ENCODE results near the gene SLC34A3. TPM values are rescaled to one million over a fixed set of nuclear protein-coding genes. Genes with fewer than 3 reads are reported as not detected.

Gene SLC34A3
- total RNA-seq, 1 donor from 2014 or later = not detected

DNA sequence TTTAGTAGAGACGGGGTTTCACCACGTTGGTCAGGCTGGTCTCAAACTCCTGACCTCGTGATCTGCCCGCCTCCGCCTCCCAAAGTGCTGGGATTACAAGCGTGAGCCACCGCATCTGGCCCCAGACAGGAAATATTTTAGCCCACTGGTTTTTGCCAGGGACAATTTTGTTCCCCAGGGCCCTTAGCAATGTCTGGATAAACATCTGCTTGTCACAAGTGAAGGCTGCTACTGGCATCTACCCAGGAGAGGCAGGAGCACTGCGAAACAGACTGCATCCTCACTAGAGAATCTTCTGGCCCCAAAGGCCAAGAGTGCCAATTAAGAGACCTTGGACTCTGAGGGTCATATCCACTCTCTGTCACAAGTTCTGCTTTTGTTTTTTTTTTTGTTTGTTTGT lies 27.7 kb upstream of the SLC34A3 start:
- Mint-ChIP-seq H3K9me3 (no peaks in the 10 kb centered on the region), H3K4me3 (peak overlapping the region; percentile 97), H3K27ac (no peak overlapping the region), H3K27me3 (ENCODE audit: insufficient read depth, low read depth) (peaks cover 15% of the 10 kb centered on the region), H3K4me1 (peaks cover 34% of the 10 kb centered on the region), H3K36me3 (peaks cover 7% of the 10 kb centered on the region)
- Histone ChIP-seq H3K9ac (no peak overlapping the region), H3K27ac (no peak overlapping the region), H3K36me3 (no peaks in the 10 kb centered on the region), H3K79me2 (ENCODE audit: low read depth) (peaks cover 71% of the 10 kb centered on the region), H3F3A (ENCODE audit: low read depth) (peaks cover 34% of the 10 kb centered on the region), H3K9me3 (ENCODE audit: low read depth) (no peaks in the 10 kb centered on the region), H4K20me1 (ENCODE audit: low read depth) (peaks cover 44% of the 10 kb centered on the region), H3K4me3 (no peak overlapping the region), H3K27me3 (peaks cover 7% of the 10 kb centered on the region), H3K4me1 (peaks cover 27% of the 10 kb centered on the region), H2AFZ (replicated peaks) (no peak overlapping the region), H3K4me2 (no peak overlapping the region)
- no peak for DNase-seq (ENCODE audit: low spot score)
- TF ChIP-seq EZH2 (IDR thresholded peaks at IDR 0.05) (no peak), EZH2phosphoT487 (IDR thresholded peaks at IDR 0.05) (no peak), CTCF (IDR thresholded peaks at IDR 0.05) (no peak)

GRCh38 chr9:137204731-137205125 lies 26.0 kb upstream of the SLC34A3 start:
- Histone ChIP-seq H3F3A (ENCODE audit: low read depth) (peaks cover 34% of the 10 kb centered on the region), H3K9me3 (ENCODE audit: low read depth) (no peaks in the 10 kb centered on the region), H3K36me3 (no peaks in the 10 kb centered on the region), H2AFZ (replicated peaks) (no peak overlapping the region), H3K9ac (peak overlapping the region; percentile 97), H3K27ac (no peak overlapping the region), H3K4me2 (peak overlapping the region; percentile 97), H3K4me3 (peak overlapping the region; percentile 100), H3K4me1 (peaks cover 22% of the 10 kb centered on the region), H4K20me1 (ENCODE audit: low read depth) (peaks cover 26% of the 10 kb centered on the region), H3K27me3 (peaks cover 2% of the 10 kb centered on the region), H3K79me2 (ENCODE audit: low read depth) (peaks cover 54% of the 10 kb centered on the region)
- Mint-ChIP-seq H3K4me3 (peak overlapping the region; percentile 97), H3K27ac (no peak overlapping the region), H3K9me3 (no peaks in the 10 kb centered on the region), H3K27me3 (ENCODE audit: insufficient read depth, low read depth) (peaks cover 17% of the 10 kb centered on the region), H3K4me1 (peaks cover 31% of the 10 kb centered on the region), H3K36me3 (peaks cover 11% of the 10 kb centered on the region)
- DNase-seq (ENCODE audit: low spot score) = no peak
- TF ChIP-seq CTCF (IDR thresholded peaks at IDR 0.05) (no peak), EZH2phosphoT487 (IDR thresholded peaks at IDR 0.05) (no peak), EZH2 (IDR thresholded peaks at IDR 0.05) (no peak)

DNA sequence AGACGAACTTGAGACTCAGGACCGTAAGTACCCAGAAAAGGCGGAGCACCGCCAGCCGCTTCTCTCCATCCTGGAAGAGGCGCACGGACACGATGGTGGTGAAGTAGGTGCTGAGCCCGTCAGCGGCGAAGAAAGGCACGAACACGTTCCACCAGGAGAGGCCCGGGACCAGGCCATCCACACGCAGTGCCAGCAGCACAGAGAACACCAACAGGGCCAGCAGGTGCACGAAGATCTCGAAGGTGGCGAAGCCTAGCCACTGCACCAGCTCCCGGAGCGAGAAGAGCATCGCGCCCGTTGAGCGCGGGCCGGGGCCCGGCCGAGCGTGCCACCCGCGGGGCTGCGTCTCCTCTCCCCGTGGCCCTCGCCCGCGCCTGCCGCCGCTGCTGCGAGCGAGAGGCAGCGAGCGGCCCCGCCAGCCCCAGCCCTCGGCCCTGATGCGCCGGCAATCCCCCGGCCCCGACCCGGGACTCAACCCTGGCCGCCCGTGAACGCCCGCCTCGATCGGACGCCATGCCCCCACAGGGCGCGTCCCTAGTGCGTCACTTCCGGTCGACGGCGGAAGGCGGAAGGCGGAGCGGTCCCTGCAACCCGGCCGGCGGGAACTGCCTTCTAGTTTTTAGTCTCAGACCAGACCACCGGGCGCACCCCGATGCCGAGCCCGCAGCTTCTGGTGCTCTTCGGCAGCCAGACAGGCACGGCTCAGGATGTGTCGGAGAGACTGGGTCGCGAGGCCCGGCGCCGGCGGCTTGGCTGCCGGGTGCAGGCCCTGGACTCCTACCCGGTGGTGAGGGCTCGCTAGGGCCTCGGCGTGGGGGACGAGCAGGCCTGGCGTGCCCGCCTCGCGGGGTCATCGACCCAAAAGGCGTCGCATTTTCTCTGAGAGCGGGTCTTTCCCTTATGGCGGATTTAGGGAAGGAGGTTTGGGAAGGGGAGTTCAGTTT lies 25.3 kb upstream of the SLC34A3 start, which contains the start of the genes NDOR1 and TMEM203:
NDOR1 (plus strand) TSS at position 575 of the 944 bp plus-strand sequence; CDS start at position 653, 78 bp downstream.
TMEM203 (minus strand) TSS at position 523 of the 944 bp plus-strand sequence; CDS start at position 289, 234 bp downstream.
- no peaks in the 10 kb centered on the region for H3K9me3 Mint-ChIP-seq
- peak within 1 kb of the TSS; percentile 97 for H3K9ac ChIP-seq
- H3K4me1 ChIP-seq = peaks cover 20% of the 10 kb centered on the region
- TF ChIP-seq EZH2phosphoT487 (IDR thresholded peaks at IDR 0.05) = no peak
- TF ChIP-seq EZH2 (IDR thresholded peaks at IDR 0.05) = no peak
- no peak for TF ChIP-seq CTCF (IDR thresholded peaks at IDR 0.05)
- peak within 1 kb of the TSS; percentile 97 for H3K4me3 Mint-ChIP-seq
- peak within 1 kb of the TSS; percentile 24 for H3K27ac ChIP-seq
- peaks cover 53% of the 10 kb centered on the region for H3K79me2 ChIP-seq (ENCODE audit: low read depth)
- H3F3A ChIP-seq (ENCODE audit: low read depth) = peaks cover 34% of the 10 kb centered on the region
- peaks cover 17% of the 10 kb centered on the region for H3K27me3 Mint-ChIP-seq (ENCODE audit: insufficient read depth, low read depth)
- peak within 1 kb of the TSS; percentile 97 for H3K4me2 ChIP-seq
- H4K20me1 ChIP-seq (ENCODE audit: low read depth) = peaks cover 25% of the 10 kb centered on the region
- peak; percentile 97 for DNase-seq (ENCODE audit: low spot score)
- peaks cover 11% of the 10 kb centered on the region for H3K36me3 Mint-ChIP-seq
- H3K9me3 ChIP-seq (ENCODE audit: low read depth) = no peaks in the 10 kb centered on the region
- peak within 1 kb of the TSS; percentile 100 for H3K4me3 ChIP-seq
- peak within 1 kb of the TSS; percentile 77 for H2AFZ ChIP-seq (replicated peaks)
- peaks cover 31% of the 10 kb centered on the region for H3K4me1 Mint-ChIP-seq
- H3K27ac Mint-ChIP-seq = no peak within 1 kb of the TSS
- no peaks in the 10 kb centered on the region for H3K27me3 ChIP-seq
- no peaks in the 10 kb centered on the region for H3K36me3 ChIP-seq

All from neural progenitor cell (in vitro differentiated cells).